GM21423 (cell line): Measurements from ENCODE around the gene PIANP.
A peak's percentile ranks its signal among the peaks of the same experiment; 100 is the strongest.
"Not testable (repeated sequence)": the region's sequence is repeated elsewhere in the genome, so short reads cannot be mapped to it uniquely, and the experiment has no call there.

Experiments
- ATAC-seq: cut with Tn5 transposase; IDR thresholded peaks from one replicate; pipeline ENCODE4 v1.9.1; 2021; ENCODE audit warnings: mild to moderate bottlenecking, moderate library complexity; ENCODE audit not compliant: unreplicated experiment

PIANP gene, protein sequence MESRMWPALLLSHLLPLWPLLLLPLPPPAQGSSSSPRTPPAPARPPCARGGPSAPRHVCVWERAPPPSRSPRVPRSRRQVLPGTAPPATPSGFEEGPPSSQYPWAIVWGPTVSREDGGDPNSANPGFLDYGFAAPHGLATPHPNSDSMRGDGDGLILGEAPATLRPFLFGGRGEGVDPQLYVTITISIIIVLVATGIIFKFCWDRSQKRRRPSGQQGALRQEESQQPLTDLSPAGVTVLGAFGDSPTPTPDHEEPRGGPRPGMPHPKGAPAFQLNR

DNA sequence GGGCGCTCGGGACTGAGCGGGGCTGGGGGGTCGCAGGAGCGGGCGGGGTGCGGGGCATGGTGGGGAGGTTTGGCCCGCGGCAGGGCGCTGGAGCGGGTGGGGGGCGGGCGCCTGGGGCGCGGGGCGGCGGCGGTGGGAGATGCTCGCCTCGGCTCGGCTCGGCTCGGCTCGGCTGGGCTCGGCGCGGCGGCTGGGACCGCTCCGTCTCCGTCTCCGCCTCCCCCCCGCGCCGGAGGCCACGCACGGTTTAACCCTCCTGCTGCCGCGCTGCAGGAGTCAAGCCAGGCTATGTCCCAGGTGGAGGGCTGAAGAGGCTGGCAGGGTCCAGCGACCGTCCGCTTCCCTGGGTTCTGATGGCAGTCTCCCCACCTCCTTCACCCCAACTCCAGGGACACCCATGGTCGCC, at the start of gene PIANP:
Gene PIANP (minus strand): TSS at position 170 of the 406 bp plus-strand sequence. CDS start 2,754 bp downstream, outside the sequence.
- no peak for ATAC-seq

DNA sequence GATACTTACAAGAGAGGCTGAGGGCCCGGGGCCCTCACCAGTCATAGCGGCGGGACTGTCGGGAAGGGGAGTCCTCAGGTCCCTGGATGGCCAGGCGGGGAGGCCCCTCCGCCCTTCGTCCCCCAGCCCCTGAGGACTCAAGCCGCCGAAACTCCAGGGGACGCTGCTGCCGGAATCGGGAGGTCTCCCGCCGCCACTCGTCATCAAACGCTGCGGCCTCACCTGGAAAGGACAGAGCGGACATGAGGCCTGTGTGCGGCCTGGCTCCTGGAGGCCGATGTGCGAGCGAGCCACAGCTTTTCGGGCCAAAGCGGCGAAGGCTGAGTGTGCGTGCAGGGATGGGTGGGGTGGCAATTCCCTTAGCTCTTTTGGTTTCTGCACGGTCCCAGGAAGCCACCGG, 48.1 kb upstream of the PIANP start:
- ATAC-seq = no peak

DNA sequence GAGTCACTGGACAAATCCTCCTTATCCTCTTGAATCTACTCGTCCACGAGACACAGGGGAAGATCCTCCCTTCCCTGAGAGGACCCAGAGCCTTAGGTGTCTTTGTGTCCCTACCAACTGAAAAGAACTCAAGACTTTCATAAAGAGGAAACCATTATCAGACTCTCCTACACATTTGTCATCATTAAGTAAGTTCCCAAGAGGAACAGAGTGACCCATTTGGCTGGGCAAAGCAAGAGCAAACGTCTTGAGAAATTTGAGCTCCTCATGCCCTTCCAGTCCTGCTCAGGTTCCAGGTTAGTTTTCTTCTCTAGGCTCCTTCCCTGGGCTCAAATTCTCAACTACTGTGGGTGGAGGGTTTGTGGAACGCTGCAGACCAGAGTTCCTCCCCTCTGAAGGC, 46.6 kb upstream of the PIANP start:
- ATAC-seq = no peak

DNA sequence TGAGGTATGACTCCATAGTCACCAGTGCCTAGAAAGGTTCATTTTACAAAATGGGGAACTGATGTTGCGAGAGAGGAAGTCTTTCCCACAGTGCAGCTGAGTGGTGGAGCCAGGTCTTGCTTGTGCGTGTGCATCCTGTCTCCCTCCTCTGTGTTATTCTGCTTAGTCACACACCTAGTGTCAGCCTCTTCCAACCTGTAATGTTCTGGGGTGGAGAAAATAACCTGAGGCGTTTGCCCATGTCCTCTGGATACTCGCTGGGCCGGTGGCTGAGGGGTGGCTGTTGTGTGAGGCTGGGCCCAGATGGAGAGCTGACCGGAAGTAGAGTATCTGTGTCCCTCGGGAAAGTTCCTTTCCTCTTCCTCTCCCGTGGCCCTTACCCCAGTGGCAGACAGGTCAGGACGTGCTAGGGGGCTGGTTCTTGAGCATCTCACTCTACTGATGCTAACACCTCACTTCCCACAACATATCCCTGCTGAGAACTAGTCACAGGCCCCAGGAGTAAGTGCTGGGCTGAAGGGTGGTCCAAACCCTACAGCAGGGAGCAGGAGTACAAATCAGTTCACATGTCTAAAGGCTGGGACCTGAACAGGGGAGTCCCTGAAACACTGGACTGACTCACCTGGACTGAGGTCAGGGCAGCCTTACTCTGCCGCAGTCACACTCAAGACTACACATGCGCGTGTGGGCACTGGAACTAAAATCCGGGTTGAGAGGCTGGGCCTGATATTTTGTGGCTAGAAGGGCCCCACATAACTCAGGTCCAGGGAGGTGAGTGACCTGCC, 45.3 kb upstream of the PIANP start:
- peak; percentile 59 for ATAC-seq

DNA sequence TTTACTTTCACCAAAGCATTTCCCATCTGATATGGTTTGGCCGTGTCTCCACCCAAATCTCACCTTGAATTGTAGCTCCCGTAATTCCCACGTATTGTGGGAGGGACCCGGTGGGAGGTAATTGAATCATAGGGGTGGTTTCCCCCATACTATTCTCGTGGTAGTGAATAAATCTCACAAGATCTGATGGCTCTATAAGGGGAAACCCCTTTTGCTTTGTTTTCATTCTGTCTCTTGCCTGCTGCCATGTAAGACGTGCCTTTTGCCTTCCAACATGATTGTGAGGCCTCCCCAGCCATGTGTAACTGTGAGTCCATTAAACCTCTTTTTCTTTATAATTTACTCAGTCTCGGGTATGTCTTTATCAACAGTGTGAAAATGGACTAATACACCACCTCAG, 42.7 kb upstream of the PIANP start:
- ATAC-seq = not testable (repeated sequence)

DNA sequence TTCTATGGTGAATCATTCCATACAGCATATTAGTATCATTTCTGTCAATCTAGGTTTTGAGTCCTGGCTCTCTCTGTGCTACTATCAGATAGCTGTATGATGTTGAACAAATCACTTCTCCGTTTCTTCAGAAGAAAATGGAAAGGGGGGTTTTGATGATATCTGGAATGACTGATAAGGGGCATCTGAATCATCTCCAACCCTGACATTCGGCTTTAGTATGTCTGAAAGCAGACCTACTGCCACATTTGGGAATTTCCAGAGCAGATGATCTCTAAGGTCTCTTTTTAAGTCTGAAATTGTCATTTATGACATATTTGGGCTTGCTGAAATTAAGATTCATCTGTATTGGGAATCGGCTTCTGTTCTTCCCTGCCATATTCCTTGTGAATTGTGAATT, 42.2 kb upstream of the PIANP start:
- ATAC-seq = no peak

DNA sequence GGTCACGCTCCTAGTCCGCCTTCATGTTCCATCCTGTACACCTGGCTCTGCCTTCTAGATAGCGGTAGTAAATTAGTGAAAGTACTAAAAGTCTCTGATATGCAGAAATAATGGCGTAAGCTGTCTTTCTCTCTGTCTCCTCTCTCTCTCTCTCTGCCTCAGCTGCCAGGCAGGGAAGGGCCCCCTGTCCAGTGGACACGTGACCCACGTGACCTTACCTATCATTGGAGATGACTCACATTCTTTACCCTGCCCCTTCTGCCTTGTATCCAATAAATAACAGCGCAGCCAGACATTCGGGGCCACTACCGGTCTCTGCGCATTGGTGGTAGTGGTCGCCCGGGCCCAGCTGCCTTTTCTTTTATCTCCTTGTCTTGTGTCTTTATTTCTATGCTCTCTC, 41.5 kb upstream of the PIANP start:
- not testable (repeated sequence) for ATAC-seq

DNA sequence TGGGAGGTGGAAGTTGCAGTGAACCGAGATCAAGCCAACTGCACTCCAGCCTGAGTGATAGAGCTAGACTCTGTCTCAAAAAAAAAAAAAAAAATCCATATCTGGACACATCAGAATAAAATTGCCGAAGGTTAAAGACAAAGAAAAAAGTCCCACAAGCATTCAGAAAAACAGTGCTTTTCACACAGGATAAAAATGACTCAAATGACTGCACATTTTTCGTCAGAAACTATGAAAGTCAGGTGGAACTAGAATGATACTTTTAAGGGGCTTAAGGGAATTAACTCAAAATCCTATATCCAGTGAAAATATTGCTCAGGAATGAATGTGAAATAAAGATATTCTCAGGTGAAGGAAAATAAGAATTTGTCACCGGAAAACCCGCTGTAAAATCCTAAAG, 36.1 kb upstream of the PIANP start:
- no peak for ATAC-seq

DNA sequence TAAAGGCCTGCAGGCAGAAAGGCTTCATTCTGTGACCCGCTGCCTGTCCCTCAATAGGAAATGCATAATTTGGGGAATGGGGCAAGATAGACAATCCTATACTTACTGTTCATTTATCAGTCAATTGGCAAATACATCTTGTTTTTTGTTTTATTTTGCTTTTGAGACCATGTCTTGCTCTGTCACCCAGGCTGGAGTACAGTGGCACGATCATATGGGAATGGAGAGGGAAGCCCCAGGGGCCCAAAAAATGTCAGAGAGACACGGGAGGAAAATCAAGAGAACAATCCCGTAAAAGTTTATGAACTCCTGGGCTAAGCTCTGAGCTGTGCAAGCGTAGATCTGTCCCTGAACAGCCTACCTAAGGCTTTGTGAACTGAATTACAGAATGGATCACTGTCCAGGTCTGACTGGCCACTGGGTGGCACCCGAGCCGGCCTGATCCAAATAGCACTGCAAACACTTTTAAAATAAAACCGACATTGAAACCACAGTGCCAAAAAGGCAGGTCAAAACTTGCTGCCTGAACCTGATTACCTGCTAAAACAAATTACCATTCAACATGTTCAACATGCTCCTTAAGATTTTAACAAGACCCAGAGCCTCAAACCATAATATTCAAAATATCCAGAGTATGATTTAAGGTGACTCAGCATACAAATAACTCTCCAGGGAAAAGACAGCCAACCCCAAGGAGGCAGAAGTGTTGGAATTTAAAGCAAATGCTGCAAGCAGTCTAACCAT, 35.0 kb upstream of the PIANP start:
- no peak for ATAC-seq

DNA sequence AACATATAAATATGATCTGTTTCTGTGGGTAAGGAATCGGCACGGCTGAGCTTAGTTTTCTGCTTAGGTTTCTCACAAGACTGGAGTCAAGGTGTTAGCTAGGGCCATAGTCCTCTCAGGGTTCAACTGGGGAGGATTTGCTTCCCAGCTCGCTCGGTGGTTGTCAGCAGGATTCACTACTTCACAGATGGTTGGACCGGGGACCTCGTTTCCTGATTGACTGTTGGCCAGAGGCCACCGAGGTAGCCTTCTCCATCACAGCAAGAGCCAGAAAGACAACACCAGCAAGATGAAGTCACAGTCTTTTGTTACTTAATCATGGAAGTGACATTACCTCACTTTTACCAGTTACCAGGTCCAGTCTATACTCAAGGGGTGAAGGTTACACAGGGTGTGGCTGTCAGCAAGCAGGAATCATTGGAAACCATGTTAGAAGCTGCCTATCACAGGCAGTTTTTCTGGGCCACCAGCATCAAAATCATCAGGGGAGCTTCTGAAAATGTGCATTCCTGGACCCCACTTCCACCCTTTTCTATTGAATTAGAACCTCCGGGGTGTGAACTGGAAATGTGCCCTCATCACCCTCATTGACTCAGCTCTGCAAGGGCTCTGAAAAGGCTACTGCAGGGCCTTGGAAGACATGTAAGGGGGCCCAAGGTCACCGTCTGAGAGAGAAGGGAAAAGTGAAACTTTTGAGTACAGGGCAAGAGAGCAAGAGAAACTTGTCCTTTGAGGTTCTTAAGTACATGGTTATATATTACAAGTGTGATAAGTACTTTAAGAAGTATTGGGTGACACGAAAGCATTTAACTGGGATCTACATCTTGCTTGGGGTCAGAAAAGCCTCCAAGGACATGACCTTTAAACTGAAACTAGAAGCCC, 34.1 kb upstream of the PIANP start:
- ATAC-seq = no peak

DNA sequence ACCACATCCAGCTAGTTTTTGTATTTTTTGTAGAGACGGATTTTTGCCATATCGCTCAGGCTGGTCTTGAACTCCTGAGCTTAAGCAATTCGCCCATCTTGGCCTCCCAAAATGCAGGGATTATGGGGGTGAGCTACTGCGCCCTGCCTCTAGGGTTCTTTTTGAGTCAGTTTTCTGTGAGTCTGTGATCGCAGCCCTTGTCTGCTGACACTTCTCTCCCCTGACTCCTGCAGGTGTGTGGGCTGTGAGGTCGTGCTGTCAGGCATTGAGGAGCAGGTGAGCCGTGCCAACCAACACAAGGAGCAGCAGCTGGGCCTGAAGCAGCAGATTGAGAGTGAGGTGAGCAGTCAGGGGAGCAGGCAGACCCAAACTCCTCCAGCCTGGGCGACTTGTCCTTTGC, 29.6 kb upstream of the PIANP start:
- ATAC-seq = no peak

DNA sequence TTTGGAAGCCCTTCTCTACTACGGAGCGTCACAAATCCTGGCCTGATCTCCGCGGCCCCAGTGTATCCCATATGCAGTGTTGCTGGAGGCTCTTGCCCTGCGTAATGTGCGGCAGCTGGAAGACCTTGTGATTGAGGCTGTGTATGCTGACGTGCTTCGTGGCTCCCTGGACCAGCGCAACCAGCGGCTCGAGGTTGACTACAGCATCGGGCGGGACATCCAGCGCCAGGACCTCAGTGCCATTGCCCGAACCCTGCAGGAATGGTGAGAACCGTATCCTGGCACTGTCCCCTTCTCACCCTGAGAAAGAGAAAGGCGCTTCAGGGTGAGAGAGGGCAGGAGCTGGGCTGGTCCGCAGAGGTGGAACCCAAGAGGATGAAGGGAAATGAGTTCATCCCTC, 28.6 kb upstream of the PIANP start:
- ATAC-seq = no peak

DNA sequence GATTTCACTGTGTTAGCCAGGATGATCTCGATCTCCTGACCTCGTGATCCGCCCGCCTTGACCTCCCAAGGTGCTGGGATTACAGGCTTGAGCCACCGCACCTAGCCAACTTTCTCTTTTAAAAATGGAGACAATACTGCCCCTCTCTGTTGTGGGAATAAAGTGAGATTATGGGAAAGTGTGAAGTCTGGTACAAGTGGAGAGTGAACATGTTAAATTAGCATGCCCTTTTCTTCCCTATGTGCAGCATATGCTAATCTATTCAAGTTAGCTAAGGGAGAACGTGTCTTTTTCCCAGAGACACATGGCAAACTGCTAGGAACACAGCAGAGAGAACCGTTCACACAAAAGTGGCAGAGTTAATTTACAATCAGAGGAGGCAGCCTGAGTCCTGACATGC, 24.7 kb upstream of the PIANP start:
- ATAC-seq = no peak

DNA sequence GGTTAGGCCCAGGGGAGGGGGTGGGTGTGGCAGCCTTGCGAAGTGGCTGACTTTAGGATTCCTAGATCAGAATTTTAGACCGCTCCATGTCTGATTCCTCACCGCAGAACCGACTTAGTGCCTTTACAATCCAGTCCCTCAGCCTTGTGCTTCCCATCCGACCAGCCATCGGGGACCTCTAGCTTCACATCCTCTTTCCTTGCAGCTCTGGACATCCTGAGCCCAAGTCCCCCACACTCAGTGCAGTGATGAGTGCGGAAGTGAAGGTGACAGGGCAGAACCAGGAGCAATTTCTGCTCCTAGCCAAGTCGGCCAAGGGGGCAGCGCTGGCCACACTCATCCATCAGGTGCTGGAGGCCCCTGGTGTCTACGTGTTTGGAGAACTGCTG, 23.8 kb upstream of the PIANP start:
- ATAC-seq = peak; percentile 16

DNA sequence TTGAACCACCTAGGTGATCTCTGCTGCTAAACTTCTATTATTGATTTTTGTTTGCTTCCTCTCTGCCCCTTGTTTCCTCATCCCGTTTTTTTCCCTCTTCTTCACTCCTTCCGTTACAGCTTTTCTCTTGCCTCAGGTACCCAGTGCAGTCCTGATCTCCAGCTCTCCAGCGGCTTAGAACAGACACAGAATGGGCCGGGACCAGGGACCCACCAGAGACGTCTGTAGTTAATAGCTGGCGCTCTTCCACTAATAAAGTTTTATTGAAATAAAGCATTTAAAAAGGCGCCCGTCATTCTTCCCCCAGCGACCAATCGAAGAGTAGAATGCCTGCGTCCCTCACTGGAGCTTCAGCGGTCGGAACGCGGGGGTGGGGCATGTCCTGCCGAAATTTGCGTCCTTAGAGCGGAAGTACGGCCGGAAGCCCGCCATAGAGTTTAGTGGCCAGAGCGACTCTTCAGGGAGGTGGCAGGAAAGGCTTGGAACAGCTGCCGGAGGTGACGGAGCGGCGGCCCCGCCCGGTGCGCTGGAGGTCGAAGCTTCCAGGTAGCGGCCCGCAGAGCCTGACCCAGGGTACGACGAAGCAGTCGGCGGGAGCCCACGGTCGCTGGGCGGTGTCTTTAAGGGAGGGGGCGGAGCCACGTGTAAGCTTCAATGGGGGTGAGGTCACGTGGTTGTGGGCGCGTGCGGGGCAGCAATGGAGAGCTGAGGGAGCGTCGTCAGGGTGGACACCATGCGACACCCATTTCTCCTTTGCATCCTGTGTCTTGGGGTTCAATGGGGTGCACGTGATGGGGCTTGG, 23.2 kb upstream of the PIANP start, which contains the start of gene COPS7A:
Gene COPS7A (plus strand): TSS at position 440 of the 802 bp plus-strand sequence. CDS start 611 bp downstream, outside the sequence.
- ATAC-seq = peak; percentile 93

DNA sequence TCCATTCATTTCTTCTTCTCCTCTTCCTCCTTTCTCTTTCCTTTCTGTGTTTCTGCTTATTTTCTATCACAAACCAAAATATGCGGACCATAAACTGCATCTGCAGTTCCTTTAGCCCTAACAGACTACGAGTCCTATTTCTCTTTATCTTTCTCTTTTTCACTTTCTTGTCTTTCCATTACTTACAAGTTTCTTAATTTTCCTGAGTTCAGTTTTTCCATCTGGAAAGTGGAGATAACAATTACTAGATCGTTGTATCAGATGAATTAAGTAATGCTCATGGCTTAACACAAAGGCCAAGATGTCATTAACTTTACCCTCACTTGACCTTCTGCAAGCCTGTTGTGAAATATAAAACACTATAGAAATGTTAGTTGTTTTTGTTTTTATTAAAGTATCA, 22.2 kb upstream of the PIANP start:
- ATAC-seq = no peak

DNA sequence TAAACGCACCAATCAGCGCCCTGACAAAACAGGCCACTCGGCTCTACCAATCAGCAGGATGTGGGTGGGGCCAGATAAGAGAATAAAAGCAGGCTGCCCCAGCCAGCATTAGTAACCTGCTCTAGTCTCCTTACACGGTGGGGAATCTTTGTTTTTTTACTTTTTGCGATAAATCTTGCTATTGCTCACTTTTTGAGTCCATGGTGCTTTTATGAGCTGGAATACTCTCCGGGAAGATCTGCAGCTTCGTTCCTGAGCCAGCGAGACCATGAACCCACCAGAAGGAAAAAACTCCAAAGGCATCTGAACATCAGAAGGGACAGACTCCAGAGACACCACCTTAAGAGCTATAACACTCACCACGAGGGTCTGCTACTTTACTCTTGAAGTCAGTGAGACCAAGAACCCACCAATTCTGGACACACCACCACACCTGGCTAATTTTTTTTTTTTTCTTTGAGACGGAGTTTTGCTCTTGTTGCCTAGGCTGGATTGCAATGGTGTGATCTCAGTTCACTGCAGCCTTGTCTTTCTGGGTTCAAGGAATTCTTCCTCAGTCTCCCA, 16.3 kb upstream of the PIANP start:
- ATAC-seq = no peak

DNA sequence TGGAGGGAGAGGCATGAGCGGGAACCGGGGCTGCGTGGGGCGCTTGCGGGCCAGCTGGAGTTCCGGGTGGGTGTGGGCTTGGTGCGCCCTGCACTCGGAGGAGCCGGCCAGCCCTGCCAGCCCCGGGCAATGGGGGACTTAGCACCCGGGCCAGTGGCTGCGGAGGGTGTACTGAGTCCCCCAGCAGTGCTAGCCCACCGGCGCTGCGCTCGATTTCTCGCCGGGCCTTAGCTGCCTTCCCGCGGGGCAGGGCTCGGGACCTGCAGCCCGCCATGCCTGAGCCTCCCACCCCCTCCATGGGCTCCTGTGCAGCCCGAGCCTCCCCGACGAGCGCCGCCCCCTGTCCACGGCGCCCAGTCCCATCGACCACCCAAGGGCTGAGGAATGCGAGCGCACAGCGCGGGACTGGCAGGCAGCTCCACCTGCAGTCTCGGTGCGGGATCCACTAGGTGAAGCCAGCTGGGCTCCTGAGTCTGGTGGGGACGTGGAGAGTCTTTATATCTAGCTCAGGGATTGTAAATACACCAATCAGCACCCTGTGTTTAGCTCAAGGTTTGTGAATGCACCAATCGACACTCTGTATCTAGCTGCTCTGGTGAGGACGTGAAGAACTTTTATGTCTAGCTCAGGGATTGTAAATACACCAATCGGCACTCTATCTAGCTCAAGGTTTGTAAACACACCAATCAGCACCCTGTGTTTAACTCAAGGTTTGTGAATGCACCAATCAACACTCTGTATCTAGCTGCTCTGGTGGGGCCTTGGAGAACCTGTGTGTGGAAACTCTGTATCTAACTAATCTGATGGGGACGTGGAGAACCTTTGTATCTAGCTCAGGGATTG, 15.6 kb upstream of the PIANP start:
- not testable (repeated sequence) for ATAC-seq

DNA sequence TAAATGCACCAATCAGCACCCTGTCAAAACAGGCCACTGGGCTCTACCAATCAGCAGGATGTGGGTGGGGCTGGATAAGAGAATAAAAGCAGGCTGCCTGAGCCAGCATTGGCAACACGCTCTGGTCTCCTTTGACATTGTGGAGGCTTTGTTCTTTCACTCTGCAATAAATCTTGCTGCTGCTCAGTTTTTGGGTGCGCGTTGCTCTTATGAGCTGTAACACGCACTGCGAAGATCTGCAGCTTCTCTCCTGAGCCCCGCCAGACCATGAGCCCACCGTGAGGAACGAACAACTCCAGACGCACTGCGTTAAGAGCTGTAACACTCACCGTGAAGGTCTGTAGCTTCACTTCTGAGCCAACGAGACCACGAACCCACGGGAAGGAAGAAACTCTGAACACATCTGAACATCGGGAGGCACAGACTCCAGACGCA, 8.4 kb upstream of the PIANP start:
- ATAC-seq = no peak
